Activated CD8-positive, alpha-beta memory T cell treated with anti-CD3 and anti-CD28 coated beads, Interleukin-2, amount 10 ng/mL, durations not matched to agents 7 days and 5 days (primary cell): ENCODE results near the gene LITAFD. TPM values are rescaled to one million over a fixed set of nuclear protein-coding genes. Genes with fewer than 3 reads are reported as not detected.
A peak's percentile ranks its signal among the peaks of the same experiment; 100 is the strongest.
"Not testable (repeated sequence)": the region's sequence is repeated elsewhere in the genome, so short reads cannot be mapped to it uniquely, and the experiment has no call there.

Experiments used
- ATAC-seq: fragments of 150-1000 bp; cut with Tn5 transposase; one replicate; pipeline ENCODE4 v1.10.0; 2021; ENCODE audit warnings: moderate library complexity
- CTCF ChIA-PET: fragments of 350-600 bp; sonication (Branson Sonifier 250); formaldehyde crosslinking; loops from one replicate; lab custom pipeline; 2021; ENCODE audit warnings: antibody characterized with exemption; lab: Charles Lee
- DNase-seq: peaks from one replicate; pipeline ENCODE4 v3.0.0-alpha.2; 2020
- H3K27ac Mint-ChIP-seq: one replicate; pipeline ENCODE4 v1.8.0; 2021; ENCODE audit warnings: mild to moderate bottlenecking, mixed read lengths
- H3K27me3 Mint-ChIP-seq: one replicate; pipeline ENCODE4 v1.8.0; 2021; ENCODE audit warnings: mixed read lengths
- H3K36me3 Mint-ChIP-seq: one replicate; pipeline ENCODE4 v1.8.0; 2021; ENCODE audit warnings: mild to moderate bottlenecking, mixed read lengths
- H3K4me1 Mint-ChIP-seq: one replicate; pipeline ENCODE4 v1.8.0; 2021; ENCODE audit warnings: mixed read lengths
- H3K4me3 Mint-ChIP-seq: one replicate; pipeline ENCODE4 v1.8.0; 2021; ENCODE audit warnings: mild to moderate bottlenecking, moderate library complexity, mixed read lengths
- H3K9me3 Mint-ChIP-seq: one replicate; pipeline ENCODE4 v1.8.0; 2022; ENCODE audit warnings: low read depth, mixed read lengths
- total RNA-seq, 2 experiments: library from RNA; stranded (reverse); gene quantifications; one replicate each; pipeline ENCODE4 v1.2.3, GENCODE V29; 2021

Gene LITAFD
- total RNA-seq, 2 experiments from 2014 or later = not detected

GRCh38 chr16:8869212-8869987 is 12.8 kb upstream of the LITAFD start:
- ATAC-seq = no peak
- peaks cover 41% of the 10 kb centered on the region for H3K4me1 Mint-ChIP-seq
- H3K4me3 Mint-ChIP-seq = peak overlapping the region; percentile 79
- H3K27me3 Mint-ChIP-seq = no peaks in the 10 kb centered on the region
- H3K27ac Mint-ChIP-seq = peak overlapping the region; percentile 94
- CTCF ChIA-PET = interaction anchor here (0.7 to 5.8 kb wide), 10 partner anchors 10 to 302 kb away, joined by 3 to 67 read pairs (median 3); partner anchors contain the start of genes HAPSTR1, LITAFD, PMM2 and TMEM186
- H3K36me3 Mint-ChIP-seq = peaks cover 14% of the 10 kb centered on the region
- no peak for DNase-seq
- H3K9me3 Mint-ChIP-seq = no peaks in the 10 kb centered on the region

GRCh38 chr16:8869988-8870241 is 12.2 kb upstream of the LITAFD start:
- H3K4me1 Mint-ChIP-seq = peaks cover 45% of the 10 kb centered on the region
- not testable (repeated sequence) for H3K4me3 Mint-ChIP-seq, H3K27ac Mint-ChIP-seq

GRCh38 chr16:8872071-8872470 is 10.1 kb upstream of the LITAFD start:
- no peaks in the 10 kb centered on the region for H3K27me3 Mint-ChIP-seq
- H3K9me3 Mint-ChIP-seq = no peaks in the 10 kb centered on the region
- CTCF ChIA-PET = interaction anchor here (1.1 to 5.8 kb wide), 5 partner anchors 8 to 64 kb away, joined by 3 to 67 read pairs (median 7); partner anchors contain the start of gene LITAFD
- ATAC-seq (no peak), DNase-seq (no peak)
- H3K4me3 Mint-ChIP-seq = no peak overlapping the region
- H3K36me3 Mint-ChIP-seq = peaks cover 7% of the 10 kb centered on the region
- no peak overlapping the region for H3K27ac Mint-ChIP-seq
- H3K4me1 Mint-ChIP-seq = peaks cover 35% of the 10 kb centered on the region

More at GRCh38 chr16:8869988-8870241, 12.2 kb upstream of the LITAFD start:
- not testable (repeated sequence) for ATAC-seq, H3K9me3 Mint-ChIP-seq, DNase-seq, H3K27me3 Mint-ChIP-seq
- CTCF ChIA-PET = interaction anchor here (1.3 to 5.8 kb wide), 5 partner anchors 10 to 303 kb away, joined by 3 to 67 read pairs (median 4); partner anchors contain the start of genes HAPSTR1 and LITAFD
- peaks cover 14% of the 10 kb centered on the region for H3K36me3 Mint-ChIP-seq

GRCh38 chr16:8872967-8873865 is 8.9 kb upstream of the LITAFD start:
- Mint-ChIP-seq H3K4me3 (no peak overlapping the region), H3K9me3 (no peaks in the 10 kb centered on the region), H3K27ac (peak overlapping the region; percentile 32), H3K36me3 (no peaks in the 10 kb centered on the region), H3K4me1 (peaks cover 40% of the 10 kb centered on the region), H3K27me3 (no peaks in the 10 kb centered on the region)
- CTCF ChIA-PET = interaction anchor here (0.7 to 5.8 kb wide), 9 partner anchors 7 to 280 kb away, joined by 3 to 67 read pairs (median 3); partner anchors contain the start of gene LITAFD
- ATAC-seq (no peak), DNase-seq (no peak)

GRCh38 chr16:8873866-8874195 is 8.3 kb upstream of the LITAFD start:
- not testable (repeated sequence) for H3K4me3 Mint-ChIP-seq, DNase-seq, H3K27me3 Mint-ChIP-seq, H3K9me3 Mint-ChIP-seq, ATAC-seq, H3K36me3 Mint-ChIP-seq
- peak overlapping the region; percentile 32 for H3K27ac Mint-ChIP-seq
- peaks cover 46% of the 10 kb centered on the region for H3K4me1 Mint-ChIP-seq
- CTCF ChIA-PET = interaction anchor here (0.7 to 1.6 kb wide), 9 partner anchors 9 to 280 kb away, joined by 3 to 6 read pairs (median 3); partner anchors contain the start of gene LITAFD

- H3K27ac Mint-ChIP-seq = peak overlapping the region; percentile 53
- H3K36me3 Mint-ChIP-seq = no peaks in the 10 kb centered on the region
- no peak for DNase-seq
- H3K27me3 Mint-ChIP-seq = no peaks in the 10 kb centered on the region
- H3K4me1 Mint-ChIP-seq = peaks cover 47% of the 10 kb centered on the region
- CTCF ChIA-PET = interaction anchor here (0.6 to 1.6 kb wide), 9 partner anchors 8 to 1858 kb away, joined by 3 to 6 read pairs (median 3); partner anchors contain the start of gene LITAFD
- H3K4me3 Mint-ChIP-seq = no peak overlapping the region
- H3K9me3 Mint-ChIP-seq = no peaks in the 10 kb centered on the region
- ATAC-seq = peak; percentile 6
Observed at GRCh38 chr16:8874388-8874787, 7.8 kb upstream of the LITAFD start.

GRCh38 chr16:8875317-8875716 is 6.8 kb upstream of the LITAFD start:
- H3K36me3 Mint-ChIP-seq, H3K9me3 Mint-ChIP-seq, H3K4me3 Mint-ChIP-seq, ATAC-seq, H3K27me3 Mint-ChIP-seq, H3K27ac Mint-ChIP-seq, DNase-seq: not testable (repeated sequence)
- H3K4me1 Mint-ChIP-seq = peaks cover 45% of the 10 kb centered on the region
- CTCF ChIA-PET = interaction anchor here (0.7 to 1.6 kb wide), 3 partner anchors 9 to 282 kb away, joined by 3 to 6 read pairs (median 3); no protein-coding TSS in a partner anchor

GRCh38 chr16:8877894-8878522 is 4.1 kb upstream of the LITAFD start:
- peaks cover 38% of the 10 kb centered on the region for H3K4me1 Mint-ChIP-seq
- DNase-seq (peak; percentile 57), ATAC-seq (peak; percentile 34)
- H3K4me3 Mint-ChIP-seq = no peak overlapping the region
- CTCF ChIA-PET = interaction anchor here (1.1 to 5.2 kb wide), 7 partner anchors 7 to 218 kb away, joined by 3 to 67 read pairs (median 5); partner anchors contain the start of genes CARHSP1, PMM2 and TMEM186
- H3K36me3 Mint-ChIP-seq = no peaks in the 10 kb centered on the region
- no peaks in the 10 kb centered on the region for H3K27me3 Mint-ChIP-seq
- H3K27ac Mint-ChIP-seq = peak overlapping the region; percentile 32
- H3K9me3 Mint-ChIP-seq = no peaks in the 10 kb centered on the region

- DNase-seq (no peak), ATAC-seq (no peak)
- no peaks in the 10 kb centered on the region for H3K36me3 Mint-ChIP-seq
- H3K27me3 Mint-ChIP-seq = no peaks in the 10 kb centered on the region
- CTCF ChIA-PET = interaction anchor here (1.1 to 5.2 kb wide), 7 partner anchors 8 to 218 kb away, joined by 3 to 67 read pairs (median 5); partner anchors contain the start of genes CARHSP1, PMM2 and TMEM186
- no peaks in the 10 kb centered on the region for H3K9me3 Mint-ChIP-seq
- no peak overlapping the region for H3K4me3 Mint-ChIP-seq
- H3K4me1 Mint-ChIP-seq = peaks cover 37% of the 10 kb centered on the region
- H3K27ac Mint-ChIP-seq = peak overlapping the region; percentile 64
Observed at GRCh38 chr16:8878523-8878911, 3.6 kb upstream of the LITAFD start.

GRCh38 chr16:8880839-8881510 is 1.2 kb upstream of the LITAFD start:
- peaks cover 35% of the 10 kb centered on the region for H3K4me1 Mint-ChIP-seq
- H3K4me3 Mint-ChIP-seq = no peak overlapping the region
- H3K27me3 Mint-ChIP-seq = peaks cover 8% of the 10 kb centered on the region
- ATAC-seq = no peak
- no peaks in the 10 kb centered on the region for H3K36me3 Mint-ChIP-seq
- no peak for DNase-seq
- H3K27ac Mint-ChIP-seq = no peak overlapping the region
- H3K9me3 Mint-ChIP-seq = no peaks in the 10 kb centered on the region
- CTCF ChIA-PET = interaction anchor here (0.6 to 5.2 kb wide), 38 partner anchors 10 to 314 kb away, joined by 3 to 67 read pairs (median 4); partner anchors contain the start of genes ABAT, CARHSP1, METTL22 and PMM2

GRCh38 chr16:8882725-8883377 is 700 bp downstream of the LITAFD start:
- Mint-ChIP-seq H3K4me1 (peaks cover 30% of the 10 kb centered on the region), H3K9me3 (no peaks in the 10 kb centered on the region), H3K27me3 (peaks cover 8% of the 10 kb centered on the region), H3K36me3 (no peaks in the 10 kb centered on the region), H3K27ac (no peak overlapping the region), H3K4me3 (no peak overlapping the region)
- DNase-seq (no peak), ATAC-seq (no peak)
- CTCF ChIA-PET = interaction anchor here (0.8 to 3.2 kb wide), 6 partner anchors 9 to 316 kb away, joined by 3 to 20 read pairs (median 4); no protein-coding TSS in a partner anchor
